ENCODE measurements around the gene MMP13.

GRCh38 chr11:102912482-102912830 is 43.1 kb downstream of the MMP13 start:
- TF ChIP-seq CTCF (IDR thresholded peaks at IDR 0.05) (no peak), POLR2A (IDR thresholded peaks at IDR 0.05) (no peak)
